Neural cell (in vitro differentiated cells): ENCODE results near the gene GH1. TPM values are rescaled to one million over a fixed set of nuclear protein-coding genes. Genes with fewer than 3 reads are reported as not detected.
"Not testable (repeated sequence)": the region's sequence is repeated elsewhere in the genome, so short reads cannot be mapped to it uniquely, and the experiment has no call there.

Experiments used
- H2AFZ ChIP-seq: fragments of 200-600, 300-800 bp; sonication (generic), shearing (Covaris generic); 2 replicates; pipeline ENCODE4 v1.6.0; 2014; ENCODE audit warnings: low read depth, mild to moderate bottlenecking, antibody characterized with exemption, low read length, moderate library complexity
- H3F3A ChIP-seq: fragments of 200-600 bp; shearing (Covaris generic); 2 replicates; pipeline ENCODE4 v1.6.1; 2016; ENCODE audit warnings: mild to moderate bottlenecking, moderate library complexity, mixed read lengths, antibody characterized with exemption, low read length; ENCODE audit not compliant: insufficient read depth, poor library complexity, severe bottlenecking
- H3K27ac ChIP-seq: fragments of 200-600, 300-800 bp; sonication (generic), shearing (Covaris generic); 2 replicates; pipeline ENCODE4 v1.5.1; 2014; ENCODE audit warnings: mild to moderate bottlenecking, low read length, moderate library complexity
- H3K27me3 ChIP-seq: fragments of 300-800, 200-600 bp; sonication (generic), shearing (Covaris generic); 2 replicates; pipeline ENCODE4 v1.6.0; 2014; ENCODE audit warnings: mild to moderate bottlenecking, low read depth, low read length, moderate library complexity; ENCODE audit not compliant: insufficient read depth
- H3K36me3 ChIP-seq: fragments of 300-800, 200-600 bp; sonication (generic), shearing (Covaris generic); 2 replicates; pipeline ENCODE4 v1.5.1; 2014; ENCODE audit warnings: mild to moderate bottlenecking, antibody characterized with exemption, low read length, moderate library complexity; ENCODE audit not compliant: insufficient read depth
- H3K4me2 ChIP-seq: fragments of 300-800, 200-600 bp; sonication (generic), shearing (Covaris generic); 2 replicates; pipeline ENCODE4 v1.6.0; 2014; ENCODE audit warnings: mild to moderate bottlenecking, low read length
- H3K4me3 ChIP-seq: fragments of 300-800, 200-600 bp; sonication (generic), shearing (Covaris generic); 2 replicates; pipeline ENCODE4 v1.5.1; 2014; ENCODE audit warnings: mild to moderate bottlenecking, low read length, moderate library complexity
- H3K79me2 ChIP-seq: fragments of 200-600 bp; shearing (Covaris generic); replicated peaks from 2 replicates; pipeline ENCODE4 v1.6.0; 2014; ENCODE audit warnings: mild to moderate bottlenecking, low read length, moderate library complexity; ENCODE audit not compliant: insufficient read depth
- H3K9ac ChIP-seq: fragments of 300-800, 200-600 bp; sonication (generic), shearing (Covaris generic); 2 replicates; pipeline ENCODE4 v1.6.1; 2016; ENCODE audit warnings: mild to moderate bottlenecking, low read length, mixed read lengths
- H3K9me2 ChIP-seq: fragments of 200-600 bp; shearing (Covaris generic); 2 replicates; pipeline ENCODE4 v1.6.1; 2016; ENCODE audit warnings: mild to moderate bottlenecking, low read length, mixed read lengths; ENCODE audit not compliant: insufficient read depth
- H3K9me3 ChIP-seq: fragments of 200-600, 300-800 bp; sonication (generic), shearing (Covaris generic); 2 replicates; pipeline ENCODE4 v1.6.1; 2016; ENCODE audit warnings: mild to moderate bottlenecking, mixed run types, low read length, moderate library complexity, mixed read lengths
- H4K20me1 ChIP-seq: fragments of 200-600 bp; shearing (Covaris generic); 2 replicates; pipeline ENCODE4 v1.6.1; 2016; ENCODE audit warnings: mild to moderate bottlenecking, mixed run types; ENCODE audit not compliant: insufficient read depth
- CTCF ChIP-seq: fragments of 450-650 bp; IDR thresholded peaks from 2 replicates; pipeline ENCODE4 v1.5.1; 2014; ENCODE audit warnings: antibody characterized with exemption, mild to moderate bottlenecking, moderate library complexity; ENCODE audit not compliant: poor library complexity, severe bottlenecking
- EP300 ChIP-seq: fragments of 450-650 bp; conservative IDR thresholded peaks from 2 replicates; pipeline ENCODE4 v1.6.1; 2014; ENCODE audit warnings: antibody characterized with exemption, mild to moderate bottlenecking, moderate library complexity; ENCODE audit not compliant: poor library complexity, severe bottlenecking
- EZH2 ChIP-seq: fragments of 200-600, 300-800 bp; shearing (Covaris generic), sonication (generic); IDR thresholded peaks from 2 replicates; pipeline ENCODE4 v1.6.1; 2014; ENCODE audit warnings: antibody characterized with exemption, low read length, borderline replicate concordance, mild to moderate bottlenecking; ENCODE audit not compliant: insufficient read depth, poor library complexity, severe bottlenecking
- MXI1 ChIP-seq: fragments of 450-650 bp; conservative IDR thresholded peaks from 2 replicates; pipeline ENCODE4 v1.6.1; 2014; ENCODE audit warnings: antibody characterized with exemption, mild to moderate bottlenecking; ENCODE audit not compliant: poor library complexity, severe bottlenecking
- POLR2AphosphoS5 ChIP-seq: IDR thresholded peaks from 2 replicates; pipeline ENCODE4 v1.6.1; 2012
- RAD21 ChIP-seq: fragments of 450-650 bp; conservative IDR thresholded peaks from 2 replicates; pipeline ENCODE4 v1.6.1; 2014; ENCODE audit warnings: antibody characterized with exemption, mild to moderate bottlenecking, moderate library complexity
- REST ChIP-seq: IDR thresholded peaks from 2 replicates; pipeline ENCODE4 v1.6.1; 2012; ENCODE audit warnings: borderline replicate concordance
- SMC3 ChIP-seq: fragments of 450-650 bp; conservative IDR thresholded peaks from 2 replicates; pipeline ENCODE4 v1.6.1; 2014; ENCODE audit warnings: antibody characterized with exemption, mild to moderate bottlenecking, moderate library complexity; ENCODE audit not compliant: poor library complexity
- TAF1 ChIP-seq: IDR thresholded peaks from 2 replicates; pipeline ENCODE4 v1.6.1; 2012; ENCODE audit warnings: low read depth
- polyA plus RNA-seq: library from polyadenylated mRNA; depleted of rRNA; stranded (reverse); fragments of >200 nt; gene quantifications from 2 replicates; pipeline ENCODE4 v1.2.3, GENCODE V29; 2014

GH1 gene
- polyA plus RNA-seq, 1 donor from 2014 or later: not detected

GRCh38 chr17:63919311-63919723 lies 678 bp upstream of the GH1 start:
- Histone ChIP-seq H2AFZ (no peak overlapping the region), H3K4me2 (no peak overlapping the region), H3F3A (no peaks in the 10 kb centered on the region), H3K9me3 (no peaks in the 10 kb centered on the region), H3K36me3 (no peaks in the 10 kb centered on the region), H4K20me1 (no peaks in the 10 kb centered on the region), H3K9ac (no peak overlapping the region), H3K79me2 (no peaks in the 10 kb centered on the region), H3K4me3 (no peak overlapping the region), H3K27ac (no peak overlapping the region), H3K9me2 (no peaks in the 10 kb centered on the region), H3K27me3 (no peaks in the 10 kb centered on the region)
- peak; percentile 71 for TF ChIP-seq CTCF
- TF ChIP-seq SMC3: peak; percentile 72
- peak; percentile 70 for TF ChIP-seq RAD21
- TF ChIP-seq MXI1: no peak

- Histone ChIP-seq H3F3A (no peaks in the 10 kb centered on the region), H3K27me3 (no peaks in the 10 kb centered on the region), H3K36me3 (no peaks in the 10 kb centered on the region), H3K4me3 (no peak overlapping the region), H3K27ac (no peak overlapping the region), H3K4me2 (no peak overlapping the region), H4K20me1 (no peaks in the 10 kb centered on the region), H3K79me2 (no peaks in the 10 kb centered on the region), H3K9me2 (no peaks in the 10 kb centered on the region), H3K9ac (no peak overlapping the region), H2AFZ (no peak overlapping the region), H3K9me3 (no peaks in the 10 kb centered on the region)
- TF ChIP-seq EZH2 (no peak), SMC3 (no peak), MXI1 (no peak)
These were observed 334 bp downstream of the GH1 start for GRCh38 chr17:63918305-63918704.

GRCh38 chr17:63917646-63918045 lies 993 bp downstream of the GH1 start:
- no peak for TF ChIP-seq RAD21
- TF ChIP-seq CTCF: no peak
- TF ChIP-seq REST: no peak
- TF ChIP-seq EP300: no peak
- no peak for TF ChIP-seq TAF1
- no peak for TF ChIP-seq SMC3
- TF ChIP-seq POLR2AphosphoS5: no peak
- no peak for TF ChIP-seq EZH2
- no peak for TF ChIP-seq MXI1
- H3K79me2 ChIP-seq: no peaks in the 10 kb centered on the region
- no peaks in the 10 kb centered on the region for H3K36me3 ChIP-seq
- no peak overlapping the region for H2AFZ ChIP-seq
- H3K9me2 ChIP-seq: no peaks in the 10 kb centered on the region
- no peak overlapping the region for H3K4me2 ChIP-seq
- H3K27me3 ChIP-seq: no peaks in the 10 kb centered on the region
- H3K4me3 ChIP-seq: no peak overlapping the region
- no peaks in the 10 kb centered on the region for H3K9me3 ChIP-seq
- H3K27ac ChIP-seq: no peak overlapping the region
- H3K9ac ChIP-seq: no peak overlapping the region
- H3F3A ChIP-seq: no peaks in the 10 kb centered on the region
- no peaks in the 10 kb centered on the region for H4K20me1 ChIP-seq

- H3K4me3 ChIP-seq, H3K9me2 ChIP-seq, H2AFZ ChIP-seq, H3K27me3 ChIP-seq, H3K9ac ChIP-seq, H3K9me3 ChIP-seq, H3K27ac ChIP-seq, H3K36me3 ChIP-seq, H3K4me2 ChIP-seq, H4K20me1 ChIP-seq, H3F3A ChIP-seq, H3K79me2 ChIP-seq: not testable (repeated sequence)
These were observed 1.4 kb downstream of the GH1 start for GRCh38 chr17:63917206-63917605.
